GM18511 (cell line): Measurements from ENCODE around the gene DGKG.

Experiments
- ATAC-seq: cut with Tn5 transposase; IDR thresholded peaks from one replicate; pipeline ENCODE4 v1.9.1; 2021; ENCODE audit warnings: mild to moderate bottlenecking, moderate library complexity; ENCODE audit not compliant: unreplicated experiment

Gene DGKG

GRCh38 chr3:186151077-186151971, 210.7 kb downstream of the DGKG start:
- ATAC-seq, result no peak

DNA sequence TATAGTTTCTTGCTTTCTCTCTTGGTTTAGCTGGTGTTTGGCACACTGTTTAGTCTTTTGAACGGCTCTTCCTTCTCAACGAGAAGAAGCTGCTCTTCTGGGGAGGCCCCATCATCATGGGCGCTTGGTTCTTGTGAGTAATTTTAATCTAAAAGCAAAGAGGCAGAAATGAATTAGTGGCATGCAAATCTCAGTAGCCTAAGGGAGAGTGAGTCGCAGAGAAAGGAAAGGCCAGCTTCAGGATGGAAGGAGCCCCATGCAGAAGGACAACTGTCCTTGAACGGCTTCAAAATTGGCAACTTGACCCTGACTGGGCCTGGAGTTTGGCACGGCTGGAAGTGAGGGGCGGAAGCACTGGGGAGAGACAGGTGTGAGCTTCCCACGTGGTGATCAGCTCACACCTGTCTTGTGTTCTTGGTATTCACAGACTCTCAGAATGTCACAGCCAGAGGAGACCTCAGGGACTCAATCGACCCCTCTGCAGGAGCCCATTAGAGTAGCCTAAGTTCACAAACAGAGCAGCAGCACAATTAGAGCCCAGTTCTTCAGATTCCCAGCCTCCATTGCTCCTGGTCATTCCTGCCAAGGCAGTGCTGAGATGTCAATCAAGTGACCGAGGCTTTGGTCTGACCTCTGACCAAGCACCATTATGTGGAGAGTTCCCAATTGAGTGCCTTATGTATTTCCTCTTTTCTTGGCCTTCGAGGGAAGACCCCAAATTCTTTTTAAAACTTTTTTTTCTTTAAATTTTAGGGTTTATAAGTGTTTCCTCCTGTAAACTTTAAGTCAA, 211.8 kb downstream of the DGKG start:
- no peak for ATAC-seq

- ATAC-seq, result no peak
These were observed 212.6 kb downstream of the DGKG start for GRCh38 chr3:186149319-186149960.

DNA sequence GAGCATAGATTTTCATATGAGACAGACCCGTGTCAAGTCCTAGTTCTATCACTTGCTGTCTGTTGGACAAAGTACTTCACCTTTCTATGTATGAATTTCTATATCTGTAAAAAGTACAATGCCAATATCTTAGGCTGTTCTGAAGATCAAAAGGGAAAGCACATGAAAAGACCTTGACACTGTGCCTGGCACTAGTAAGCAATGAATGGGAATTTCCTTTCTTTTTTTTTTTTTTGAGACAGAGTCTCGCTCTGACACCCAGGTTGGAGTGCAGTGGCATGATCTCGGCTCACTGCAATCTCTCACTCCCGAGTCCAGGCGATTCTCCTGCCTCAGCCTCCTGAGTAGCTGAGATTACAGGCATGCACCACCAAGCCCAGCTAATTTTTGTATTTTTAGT, 217.8 kb downstream of the DGKG start:
- ATAC-seq, result no peak

GRCh38 chr3:186143250-186143649, 218.8 kb downstream of the DGKG start:
- no peak for ATAC-seq

- ATAC-seq, result no peak
These were observed 219.6 kb downstream of the DGKG start for GRCh38 chr3:186142393-186142932.

DNA sequence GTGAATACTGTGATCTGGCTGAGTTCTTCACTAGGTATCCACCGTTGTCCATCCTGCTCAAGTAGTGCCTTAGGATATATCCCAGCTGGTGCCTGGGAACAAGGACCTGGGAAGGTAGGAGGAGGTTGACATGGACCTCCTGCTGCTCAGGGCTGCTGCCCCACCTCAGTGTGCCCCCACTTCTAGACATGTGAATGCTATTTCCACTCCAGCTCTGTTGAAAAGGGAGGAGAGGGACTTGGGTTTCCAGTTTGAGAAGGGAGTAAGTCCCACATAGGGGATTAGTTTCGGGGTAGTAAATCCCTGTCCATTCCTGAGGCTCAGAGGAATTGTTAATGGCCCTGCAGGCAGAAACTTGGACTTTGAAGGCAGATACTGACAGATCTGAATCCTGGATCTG, 220.2 kb downstream of the DGKG start:
- no peak for ATAC-seq

- ATAC-seq, result no peak
These were observed 223.6 kb downstream of the DGKG start for GRCh38 chr3:186138272-186138981.

GRCh38 chr3:186137051-186137685, 224.9 kb downstream of the DGKG start:
- ATAC-seq, result no peak

- no peak for ATAC-seq
These were observed 228.1 kb downstream of the DGKG start for GRCh38 chr3:186133980-186134379.

- no peak for ATAC-seq
These were observed 229.5 kb downstream of the DGKG start for GRCh38 chr3:186132487-186132886.

GRCh38 chr3:186129206-186129605, 232.8 kb downstream of the DGKG start:
- no peak for ATAC-seq

GRCh38 chr3:186128158-186128557, 233.9 kb downstream of the DGKG start:
- no peak for ATAC-seq

DNA sequence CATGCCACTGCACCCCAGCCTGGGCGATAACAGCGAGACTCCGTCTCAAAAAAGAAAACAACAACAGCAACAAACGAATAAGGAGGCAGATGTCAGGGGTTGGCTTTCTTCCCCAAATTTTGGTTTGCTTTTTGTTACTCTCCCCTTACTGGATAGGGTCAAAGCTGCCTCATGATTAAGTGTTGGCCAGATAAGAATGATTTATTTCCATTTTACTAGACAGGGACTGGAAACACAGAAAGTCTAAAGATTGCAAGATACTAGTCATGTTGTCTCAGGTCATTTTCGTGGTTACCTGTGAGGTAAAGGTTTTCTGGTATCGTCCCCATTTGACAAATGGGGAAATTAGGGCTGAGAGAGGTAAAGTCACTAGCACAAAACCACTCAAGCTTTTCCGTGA, 234.6 kb downstream of the DGKG start:
- no peak for ATAC-seq

GRCh38 chr3:186125118-186125517, 236.9 kb downstream of the DGKG start:
- ATAC-seq, result no peak

DNA sequence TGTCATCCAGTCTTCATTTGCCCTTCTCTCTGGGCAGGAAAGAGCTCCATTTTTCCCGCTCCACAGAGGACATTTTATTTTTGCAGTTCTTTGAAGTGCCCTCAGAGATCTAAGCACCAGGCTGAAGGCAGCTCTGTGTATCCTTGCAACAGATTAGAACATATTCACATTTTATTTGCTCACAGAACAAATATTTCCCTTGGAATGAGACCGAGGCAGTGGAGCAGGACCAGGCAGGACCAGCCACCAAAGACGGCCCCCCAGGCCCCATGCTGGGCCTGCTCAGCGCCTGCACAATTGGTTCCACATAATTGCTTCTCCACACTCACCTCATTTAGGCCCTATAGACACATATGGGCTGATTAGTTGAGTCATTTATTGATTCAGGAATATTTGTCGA, 237.4 kb downstream of the DGKG start:
- no peak for ATAC-seq

- ATAC-seq, result no peak
These were observed 239.0 kb downstream of the DGKG start for GRCh38 chr3:186123012-186123411.

- ATAC-seq, result no peak
These were observed 240.1 kb downstream of the DGKG start for GRCh38 chr3:186121968-186122367.

GRCh38 chr3:186121278-186121677, 240.8 kb downstream of the DGKG start:
- ATAC-seq, result no peak

- no peak for ATAC-seq
These were observed 242.5 kb downstream of the DGKG start for GRCh38 chr3:186119499-186119898.
